Activated CD4-positive, alpha-beta T cell treated with anti-CD3 and anti-CD28 coated beads for 4 hours (primary cell): ENCODE data around the gene RANBP3L.
"Not testable (repeated sequence)": the region's sequence is repeated elsewhere in the genome, so short reads cannot be mapped to it uniquely, and the experiment has no call there.

Experiments used
- DNase-seq, 2 donors: peaks; one replicate each; pipeline ENCODE4 v3.0.0-alpha.2; 2020

The RANBP3L gene

GRCh38 chr5:36202521-36202961 is 99.2 kb downstream of the RANBP3L start:
- DNase-seq = no peak

- DNase-seq = no peak
These were observed 101.2 kb downstream of the RANBP3L start for GRCh38 chr5:36200513-36200912.

- DNase-seq = no peak
These were observed 102.1 kb downstream of the RANBP3L start for GRCh38 chr5:36199620-36200019.

GRCh38 chr5:36198783-36199182 is 102.9 kb downstream of the RANBP3L start:
- not testable (repeated sequence) for DNase-seq
